ENCODE measurements around the gene YBEY. TPM values are rescaled to one million over a fixed set of nuclear protein-coding genes. Genes with fewer than 3 reads are reported as not detected.
"Not testable (repeated sequence)": the region's sequence is repeated elsewhere in the genome, so short reads cannot be mapped to it uniquely, and the experiment has no call there.

Gene YBEY
- total RNA-seq, 2 experiments from 2014 or later = 14.9 to 16.2 TPM

DNA sequence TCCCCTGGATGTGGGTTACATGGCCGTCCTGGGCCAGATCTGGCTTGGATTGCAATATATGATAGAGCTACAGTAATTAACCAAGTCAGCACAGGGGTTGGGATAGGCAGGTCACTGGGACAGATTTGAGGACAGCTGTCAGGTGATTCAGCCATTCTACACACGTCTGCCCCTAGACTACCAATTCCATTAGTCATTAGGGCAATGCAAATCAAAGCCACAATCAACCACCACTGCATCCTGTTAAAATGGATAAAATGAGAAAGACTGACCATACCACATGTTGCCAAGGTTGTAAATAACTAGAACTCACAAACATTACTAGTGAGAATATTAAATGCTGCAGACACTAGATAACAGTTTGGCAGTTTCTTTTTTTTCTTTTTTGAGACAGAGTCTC is 21.5 kb downstream of the YBEY start:
- intact Hi-C loops (cut with micrococcal nuclease) = no loop called here
- no peaks in the 10 kb centered on the region for H3K27me3 Mint-ChIP-seq
- ChIA-PET POLR2A (interaction anchor here (1.7 kb wide), 1 partner anchor 16 kb away, joined by 4 read pairs; the partner anchor contains the start of gene C21orf58), CTCF (no interaction called here)
- H3K4me3 Mint-ChIP-seq = no peak overlapping the region
- DNase-seq (no peak), ATAC-seq (no peak)
- no peaks in the 10 kb centered on the region for H3K4me1 Mint-ChIP-seq (ENCODE audit: low read depth)
- peaks cover 29% of the 10 kb centered on the region for H3K36me3 Mint-ChIP-seq (ENCODE audit: low read depth)
- TF ChIP-seq, protein P1, sequence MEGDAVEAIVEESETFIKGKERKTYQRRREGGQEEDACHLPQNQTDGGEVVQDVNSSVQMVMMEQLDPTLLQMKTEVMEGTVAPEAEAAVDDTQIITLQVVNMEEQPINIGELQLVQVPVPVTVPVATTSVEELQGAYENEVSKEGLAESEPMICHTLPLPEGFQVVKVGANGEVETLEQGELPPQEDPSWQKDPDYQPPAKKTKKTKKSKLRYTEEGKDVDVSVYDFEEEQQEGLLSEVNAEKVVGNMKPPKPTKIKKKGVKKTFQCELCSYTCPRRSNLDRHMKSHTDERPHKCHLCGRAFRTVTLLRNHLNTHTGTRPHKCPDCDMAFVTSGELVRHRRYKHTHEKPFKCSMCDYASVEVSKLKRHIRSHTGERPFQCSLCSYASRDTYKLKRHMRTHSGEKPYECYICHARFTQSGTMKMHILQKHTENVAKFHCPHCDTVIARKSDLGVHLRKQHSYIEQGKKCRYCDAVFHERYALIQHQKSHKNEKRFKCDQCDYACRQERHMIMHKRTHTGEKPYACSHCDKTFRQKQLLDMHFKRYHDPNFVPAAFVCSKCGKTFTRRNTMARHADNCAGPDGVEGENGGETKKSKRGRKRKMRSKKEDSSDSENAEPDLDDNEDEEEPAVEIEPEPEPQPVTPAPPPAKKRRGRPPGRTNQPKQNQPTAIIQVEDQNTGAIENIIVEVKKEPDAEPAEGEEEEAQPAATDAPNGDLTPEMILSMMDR (IDR thresholded peaks at IDR 0.05) = no peak
- H3K27ac Mint-ChIP-seq = no peak overlapping the region
- H3K9me3 Mint-ChIP-seq = no peaks in the 10 kb centered on the region

- Mint-ChIP-seq H3K4me3 (no peak overlapping the region), H3K9me3 (no peaks in the 10 kb centered on the region), H3K27me3 (no peaks in the 10 kb centered on the region), H3K36me3 (ENCODE audit: low read depth) (peaks cover 28% of the 10 kb centered on the region), H3K4me1 (ENCODE audit: low read depth) (no peaks in the 10 kb centered on the region), H3K27ac (no peak overlapping the region)
- TF ChIP-seq, protein P1 (IDR thresholded peaks at IDR 0.05) = no peak
- intact Hi-C loops (cut with micrococcal nuclease) = no loop called here
- ATAC-seq (no peak), DNase-seq (no peak)
- CTCF ChIA-PET = no interaction called here
- POLR2A ChIA-PET = interaction anchor here (1.7 kb wide), 1 partner anchor 15 kb away, joined by 4 read pairs; the partner anchor contains the start of gene C21orf58
These were observed 22.3 kb downstream of the YBEY start for GRCh38 chr21:46308431-46308830.

DNA sequence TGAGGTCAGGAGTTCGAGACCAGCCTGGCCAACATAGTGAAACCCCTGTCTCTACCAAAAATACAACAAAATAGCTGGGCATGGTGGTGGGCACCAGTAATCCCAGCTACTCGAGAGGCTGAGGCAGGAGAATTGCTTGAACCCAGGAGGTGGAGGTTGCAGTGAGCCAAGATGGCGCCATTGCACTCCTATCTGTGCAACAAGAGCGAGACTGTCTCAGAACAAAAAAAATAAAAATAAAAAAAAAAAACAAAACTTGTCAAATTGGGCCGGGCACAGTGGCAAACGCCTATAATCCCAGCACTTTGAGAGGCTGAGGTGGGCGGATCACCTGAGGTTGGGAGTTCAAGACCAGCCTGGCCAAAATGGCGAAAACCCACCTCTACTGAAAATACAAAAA is 24.1 kb downstream of the YBEY start:
- POLR2A ChIA-PET = interaction anchor here (1.1 to 1.4 kb wide), 3 partner anchors 10 to 14 kb away, joined by 3 to 5 read pairs (median 3); no protein-coding TSS in a partner anchor
- H3K4me1 Mint-ChIP-seq (ENCODE audit: low read depth); H3K9me3 Mint-ChIP-seq; ATAC-seq; H3K4me3 Mint-ChIP-seq; H3K27me3 Mint-ChIP-seq; DNase-seq; intact Hi-C loops (cut with micrococcal nuclease); H3K27ac Mint-ChIP-seq; CTCF ChIA-PET: not testable (repeated sequence)
- peaks cover 23% of the 10 kb centered on the region for H3K36me3 Mint-ChIP-seq (ENCODE audit: low read depth)

GRCh38 chr21:46311568-46311967 is 25.4 kb downstream of the YBEY start:
- H3K27ac Mint-ChIP-seq = no peak overlapping the region
- TF ChIP-seq, protein P1 (IDR thresholded peaks at IDR 0.05) = no peak
- H3K9me3 Mint-ChIP-seq = no peaks in the 10 kb centered on the region
- peaks cover 23% of the 10 kb centered on the region for H3K36me3 Mint-ChIP-seq (ENCODE audit: low read depth)
- H3K4me3 Mint-ChIP-seq = no peak overlapping the region
- H3K4me1 Mint-ChIP-seq (ENCODE audit: low read depth) = no peaks in the 10 kb centered on the region
- no peaks in the 10 kb centered on the region for H3K27me3 Mint-ChIP-seq
- ATAC-seq (no peak), DNase-seq (no peak)
- POLR2A ChIA-PET = interaction anchor here (1.4 kb wide), 1 partner anchor 15 kb away, joined by 3 read pairs; no protein-coding TSS in a partner anchor
- intact Hi-C loops (cut with micrococcal nuclease) = no loop called here
- CTCF ChIA-PET = no interaction called here

DNA sequence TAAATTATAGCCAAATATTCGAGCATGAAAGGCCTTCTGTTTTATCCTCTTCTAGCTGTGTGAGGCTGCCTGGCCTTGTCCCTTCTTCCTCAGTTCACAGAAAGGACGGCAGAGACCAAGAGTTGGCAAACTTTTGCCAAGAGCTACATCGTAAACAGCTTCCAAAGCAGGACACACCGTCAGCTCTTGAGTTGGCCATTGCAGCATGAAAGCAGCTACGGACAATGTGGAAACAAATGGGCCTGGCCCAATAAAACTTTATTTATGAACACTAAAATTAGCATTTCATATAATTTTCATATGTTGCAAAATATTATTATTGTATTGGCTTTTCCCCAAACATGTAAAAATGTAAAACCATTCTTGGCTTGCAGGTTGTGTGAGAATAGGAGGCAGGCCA is 26.8 kb downstream of the YBEY start:
- ATAC-seq (no peak), DNase-seq (no peak)
- H3K36me3 Mint-ChIP-seq (ENCODE audit: low read depth) = peaks cover 17% of the 10 kb centered on the region
- intact Hi-C loops (cut with micrococcal nuclease) = no loop called here
- POLR2A ChIA-PET = no interaction called here
- TF ChIP-seq, protein P1 (IDR thresholded peaks at IDR 0.05) = no peak
- H3K27me3 Mint-ChIP-seq = no peaks in the 10 kb centered on the region
- H3K27ac Mint-ChIP-seq = no peak overlapping the region
- H3K9me3 Mint-ChIP-seq = no peaks in the 10 kb centered on the region
- H3K4me1 Mint-ChIP-seq (ENCODE audit: low read depth) = no peaks in the 10 kb centered on the region
- CTCF ChIA-PET = interaction anchor here (0.9 kb wide), 1 partner anchor 196 kb away, joined by 3 read pairs; no protein-coding TSS in a partner anchor
- no peak overlapping the region for H3K4me3 Mint-ChIP-seq

Measured in activated CD8-positive, alpha-beta T cell treated with anti-CD3 and anti-CD28 coated beads for 36 hours (primary cell).